ENCODE results near the gene CR2.

DNA sequence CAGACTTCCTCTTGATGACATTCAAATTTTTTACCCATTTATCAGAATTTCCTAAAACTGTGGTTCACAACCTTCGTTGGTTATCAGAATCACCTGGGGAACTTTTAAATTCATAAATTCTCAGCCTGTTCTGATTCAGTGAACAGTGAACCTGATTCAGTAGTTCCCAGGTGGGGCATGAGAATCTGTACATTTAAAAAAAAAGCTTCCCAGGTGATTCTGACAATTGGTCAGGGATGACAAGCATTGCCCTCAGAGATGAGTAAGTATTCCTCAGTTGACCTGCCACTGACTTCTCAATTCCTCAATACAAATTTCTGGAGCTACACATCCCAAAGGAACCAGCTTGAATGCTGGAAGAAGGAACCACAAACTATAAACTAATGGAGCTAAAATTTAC is 23.5 kb upstream of the CR2 start:
- TF ChIP-seq CTCF (IDR thresholded peaks at IDR 0.05; ENCODE audit: low read length) = no peak
- TF ChIP-seq EZH2 (IDR thresholded peaks at IDR 0.05; ENCODE audit: borderline replicate concordance, low read length) = no peak
